Loucy (cell line): ENCODE measurements around the gene ARFIP1.

Source experiments
- H2AFZ ChIP-seq: fragments of 200-600 bp; sonication (generic); 2 replicates; pipeline ENCODE4 v1.6.0; 2016; ENCODE audit warnings: antibody characterized with exemption, mild to moderate bottlenecking, low read length, moderate library complexity
- H3F3A ChIP-seq: fragments of 200-600 bp; 2 replicates; pipeline ENCODE4 v1.6.0; 2016; ENCODE audit warnings: antibody characterized with exemption, low read depth, mild to moderate bottlenecking
- H3K27me3 ChIP-seq: fragments of 200-600 bp; sonication (generic); 2 replicates; pipeline ENCODE4 v1.6.1; 2014; ENCODE audit warnings: low read length, mild to moderate bottlenecking; ENCODE audit not compliant: insufficient read depth, poor library complexity, severe bottlenecking
- H3K36me3 ChIP-seq: fragments of 200-600 bp; sonication (generic); 2 replicates; pipeline ENCODE4 v1.6.1; 2016; ENCODE audit warnings: low read length; ENCODE audit not compliant: insufficient read depth
- H3K4me1 ChIP-seq: fragments of 200-600 bp; sonication (generic); 2 replicates; pipeline ENCODE4 v1.5.1; 2014; ENCODE audit warnings: low read length, mild to moderate bottlenecking; ENCODE audit not compliant: insufficient read depth, poor library complexity, severe bottlenecking
- H3K4me2 ChIP-seq: fragments of 200-600 bp; sonication (generic); 2 replicates; pipeline ENCODE4 v1.6.0; 2014; ENCODE audit warnings: antibody characterized with exemption, low read length, low read depth, mild to moderate bottlenecking; ENCODE audit not compliant: poor library complexity, severe bottlenecking
- H3K4me3 ChIP-seq: fragments of 200-600 bp; sonication (generic); 2 replicates; pipeline ENCODE4 v1.5.1; 2014; ENCODE audit warnings: low read length, mild to moderate bottlenecking, mixed read lengths; ENCODE audit not compliant: poor library complexity, severe bottlenecking
- H3K79me2 ChIP-seq: fragments of 200-600 bp; sonication (generic); 2 replicates; pipeline ENCODE4 v1.6.1; 2014; ENCODE audit warnings: low read length; ENCODE audit not compliant: insufficient read depth
- H3K9ac ChIP-seq: fragments of 200-600 bp; sonication (generic); 2 replicates; pipeline ENCODE4 v1.6.0; 2014; ENCODE audit warnings: mild to moderate bottlenecking, low read depth, low read length, moderate library complexity; ENCODE audit not compliant: poor library complexity, severe bottlenecking
- H3K9me2 ChIP-seq: fragments of 200-600 bp; sonication (generic); replicated peaks from 2 replicates; pipeline ENCODE4 v1.6.1; 2016; ENCODE audit warnings: low read depth, low read length, mixed read lengths
- H3K9me3 ChIP-seq: fragments of 200-600 bp; sonication (generic); 2 replicates; pipeline ENCODE4 v1.6.1; 2014; ENCODE audit warnings: mild to moderate bottlenecking, antibody characterized with exemption, low read length, low read depth; ENCODE audit not compliant: insufficient read depth
- H4K20me1 ChIP-seq: fragments of 200-600 bp; sonication (generic); 2 replicates; pipeline ENCODE4 v1.6.0; 2014; ENCODE audit warnings: antibody characterized with exemption, low read length, mild to moderate bottlenecking; ENCODE audit not compliant: insufficient read depth, poor library complexity, severe bottlenecking
- CTCF ChIP-seq: fragments of 200-600 bp; sonication (generic); conservative IDR thresholded peaks from 2 replicates; pipeline ENCODE4 v1.5.1; 2014; ENCODE audit warnings: mild to moderate bottlenecking, antibody characterized with exemption, low read length
- EZH2phosphoT487 ChIP-seq: fragments of 200-600 bp; IDR thresholded peaks from 2 replicates; pipeline ENCODE4 v1.6.1; 2018; ENCODE audit warnings: antibody characterized with exemption, mild to moderate bottlenecking, moderate library complexity, borderline replicate concordance

The ARFIP1 gene

DNA sequence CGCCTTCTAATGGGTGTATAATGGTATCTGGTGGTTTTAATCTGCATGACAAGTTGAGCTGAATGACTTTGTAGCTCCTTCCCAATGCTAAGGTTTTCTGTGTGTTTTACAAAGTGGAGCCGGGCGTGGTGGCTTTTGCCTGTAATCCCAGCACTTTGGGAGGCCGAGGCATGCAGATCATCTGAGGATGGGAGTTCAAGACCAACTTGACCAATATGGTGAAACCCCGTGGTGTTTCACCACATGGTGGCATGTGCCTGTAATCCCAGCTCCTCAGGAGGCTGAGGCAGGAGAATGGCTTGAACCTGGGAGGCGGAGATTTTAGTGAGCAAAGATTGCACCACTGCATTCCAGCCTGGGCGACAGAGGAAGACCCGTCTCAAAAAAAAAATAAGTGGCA is 28.9 kb downstream of the ARFIP1 start:
- H3K36me3 ChIP-seq: no peaks in the 10 kb centered on the region; the same call in 1 of the 2 replicates
- H3K9ac ChIP-seq: no peak overlapping the region
- H3K79me2 ChIP-seq: peaks cover 79% of the 10 kb centered on the region
- H3K4me3 ChIP-seq: no peak overlapping the region
- H3K9me2 ChIP-seq: no peaks in the 10 kb centered on the region
- H3F3A ChIP-seq: peaks cover 4% of the 10 kb centered on the region; the same call in 1 of the 2 replicates
- peaks cover 46% of the 10 kb centered on the region for H3K4me1 ChIP-seq
- no peaks in the 10 kb centered on the region for H4K20me1 ChIP-seq
- no peak overlapping the region for H3K4me2 ChIP-seq
- TF ChIP-seq CTCF: no peak
- no peak for TF ChIP-seq EZH2phosphoT487
- no peaks in the 10 kb centered on the region for H3K9me3 ChIP-seq
- H3K27me3 ChIP-seq: no peaks in the 10 kb centered on the region
- no peak overlapping the region for H2AFZ ChIP-seq

DNA sequence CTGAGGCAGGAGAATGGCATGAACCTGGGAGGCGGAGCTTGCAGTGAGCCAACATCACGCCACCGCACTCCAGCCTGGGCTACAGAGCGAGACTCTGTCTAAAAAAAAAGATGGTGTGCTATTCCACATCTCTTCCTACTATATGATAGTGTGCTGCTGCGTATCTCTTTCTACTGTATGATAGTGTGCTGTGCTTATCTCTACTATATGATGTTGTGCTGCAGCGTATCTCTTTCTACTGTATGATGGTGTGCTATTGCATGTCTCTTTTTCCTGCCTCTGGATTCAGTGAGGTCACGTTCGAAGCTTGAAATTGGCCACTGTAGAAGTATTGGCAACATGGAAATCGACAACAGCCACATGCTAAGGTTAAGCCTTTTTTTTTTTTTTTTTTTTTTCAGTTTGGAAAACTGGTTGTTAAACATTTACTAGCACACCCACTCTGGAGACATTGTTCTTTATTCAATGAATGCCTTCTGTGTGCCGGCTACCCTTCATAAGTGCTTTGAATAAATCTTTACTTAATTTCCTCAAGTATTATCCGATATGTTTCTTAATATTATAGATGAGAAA is 31.0 kb downstream of the ARFIP1 start:
- peaks cover 6% of the 10 kb centered on the region for H3K36me3 ChIP-seq
- H2AFZ ChIP-seq: no peak overlapping the region
- H3F3A ChIP-seq: peaks cover 4% of the 10 kb centered on the region; the same call in 1 of the 2 replicates
- H3K9ac ChIP-seq: no peak overlapping the region
- no peak overlapping the region for H3K4me2 ChIP-seq
- no peaks in the 10 kb centered on the region for H4K20me1 ChIP-seq
- H3K4me1 ChIP-seq: peaks cover 35% of the 10 kb centered on the region
- 0 out of 2 replicates have a peak, but pooled peaks cover 3% of the 10 kb centered on the region for H3K9me3 ChIP-seq
- H3K9me2 ChIP-seq: no peaks in the 10 kb centered on the region
- H3K27me3 ChIP-seq: no peaks in the 10 kb centered on the region
- H3K4me3 ChIP-seq: no peak overlapping the region
- no peak for TF ChIP-seq CTCF
- no peak for TF ChIP-seq EZH2phosphoT487
- peaks cover 78% of the 10 kb centered on the region for H3K79me2 ChIP-seq

- Histone ChIP-seq H3K4me3 (no peak overlapping the region), H3K36me3 (peaks cover 12% of the 10 kb centered on the region; the same call in 1 of the 2 replicates), H4K20me1 (peaks cover 6% of the 10 kb centered on the region), H3K27me3 (no peaks in the 10 kb centered on the region), H2AFZ (no peak overlapping the region), H3K9ac (no peak overlapping the region), H3K4me2 (no peak overlapping the region), H3K4me1 (peaks cover 17% of the 10 kb centered on the region), H3K9me3 (0 out of 2 replicates have a peak, but pooled peaks cover 3% of the 10 kb centered on the region), H3K9me2 (no peaks in the 10 kb centered on the region), H3F3A (peaks cover 6% of the 10 kb centered on the region; the same call in 1 of the 2 replicates), H3K79me2 (peaks cover 59% of the 10 kb centered on the region)
- TF ChIP-seq CTCF (no peak), EZH2phosphoT487 (no peak)
Observed at GRCh38 chr4:152815078-152815477, 35.3 kb downstream of the ARFIP1 start.
